HL-60 (cell line): Measurements from ENCODE around the gene PLCB1.

Source experiments
- DNase-seq, 2 experiments: peaks; one replicate each; pipeline ENCODE4 v3.0.0-alpha.2; 2010 to 2020; ENCODE audit warnings: low read depth in 1 of 2, low spot score in 1 of 2
- H3K27ac ChIP-seq: fragments of 250-450 bp; sonication (Bioruptor Pico); replicated peaks from 2 replicates; pipeline ENCODE4 v1.5.1; 2020; ENCODE audit warnings: mild to moderate bottlenecking, moderate library complexity
- H3K27me3 ChIP-seq: fragments of 250-450 bp; sonication (Bioruptor Pico); 2 replicates; pipeline ENCODE4 v1.5.1; 2021; ENCODE audit warnings: mild to moderate bottlenecking, moderate library complexity; ENCODE audit not compliant: insufficient read depth, poor library complexity, severe bottlenecking
- H3K4me3 ChIP-seq: replicated peaks from 2 replicates; pipeline ENCODE4 v1.5.1; 2011; ENCODE audit warnings: mild to moderate bottlenecking, control low read depth, low read length; ENCODE audit not compliant: insufficient read depth
- GABPA ChIP-seq: IDR thresholded peaks from 2 replicates; pipeline ENCODE4 v1.6.1; 2012; ENCODE audit warnings: low read depth
- POLR2AphosphoS5 ChIP-seq: IDR thresholded peaks from 2 replicates; pipeline ENCODE4 v1.6.1; 2012; ENCODE audit warnings: low read depth
- SPI1 ChIP-seq: IDR thresholded peaks from 2 replicates; pipeline ENCODE4 v1.6.1; 2012; ENCODE audit warnings: low read depth, mild to moderate bottlenecking, borderline replicate concordance
- TF ChIP-seq, protein P1 (sequence below): IDR thresholded peaks from 2 replicates; pipeline ENCODE4 v1.6.1; 2012; ENCODE audit warnings: low read depth; ENCODE audit not compliant: insufficient replicate concordance
- TF ChIP-seq, protein P2 (sequence below): IDR thresholded peaks from one replicate; pipeline ENCODE4 v1.5.1; 2011; ENCODE audit warnings: low read length, control low read depth, inconsistent platforms; ENCODE audit not compliant: insufficient read depth

Gene PLCB1

DNA sequence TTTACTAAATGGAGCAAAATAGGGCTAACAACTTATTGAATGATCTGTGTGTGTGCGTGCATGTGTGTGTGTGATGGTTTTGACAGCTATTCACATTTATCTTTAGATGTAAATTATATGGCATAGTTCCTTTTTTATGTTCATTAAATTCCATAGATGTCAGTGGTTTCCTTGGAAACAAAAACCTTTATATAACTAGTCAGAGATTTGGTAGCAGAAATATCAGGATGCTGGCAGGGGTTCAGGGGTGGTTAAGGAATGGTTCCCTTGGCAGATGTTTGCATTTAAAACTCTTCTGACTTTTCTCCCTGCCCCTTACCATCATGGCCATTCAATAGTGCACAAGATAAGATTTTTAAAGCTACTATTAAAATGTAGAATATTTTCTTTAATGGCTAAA lies 256.6 kb downstream of the PLCB1 start:
- no peak for DNase-seq
- Histone ChIP-seq H3K27ac (no peak overlapping the region), H3K27me3 (no peaks in the 10 kb centered on the region), H3K4me3 (no peak overlapping the region)
- TF ChIP-seq SPI1 = no peak
- TF ChIP-seq, protein P1, sequence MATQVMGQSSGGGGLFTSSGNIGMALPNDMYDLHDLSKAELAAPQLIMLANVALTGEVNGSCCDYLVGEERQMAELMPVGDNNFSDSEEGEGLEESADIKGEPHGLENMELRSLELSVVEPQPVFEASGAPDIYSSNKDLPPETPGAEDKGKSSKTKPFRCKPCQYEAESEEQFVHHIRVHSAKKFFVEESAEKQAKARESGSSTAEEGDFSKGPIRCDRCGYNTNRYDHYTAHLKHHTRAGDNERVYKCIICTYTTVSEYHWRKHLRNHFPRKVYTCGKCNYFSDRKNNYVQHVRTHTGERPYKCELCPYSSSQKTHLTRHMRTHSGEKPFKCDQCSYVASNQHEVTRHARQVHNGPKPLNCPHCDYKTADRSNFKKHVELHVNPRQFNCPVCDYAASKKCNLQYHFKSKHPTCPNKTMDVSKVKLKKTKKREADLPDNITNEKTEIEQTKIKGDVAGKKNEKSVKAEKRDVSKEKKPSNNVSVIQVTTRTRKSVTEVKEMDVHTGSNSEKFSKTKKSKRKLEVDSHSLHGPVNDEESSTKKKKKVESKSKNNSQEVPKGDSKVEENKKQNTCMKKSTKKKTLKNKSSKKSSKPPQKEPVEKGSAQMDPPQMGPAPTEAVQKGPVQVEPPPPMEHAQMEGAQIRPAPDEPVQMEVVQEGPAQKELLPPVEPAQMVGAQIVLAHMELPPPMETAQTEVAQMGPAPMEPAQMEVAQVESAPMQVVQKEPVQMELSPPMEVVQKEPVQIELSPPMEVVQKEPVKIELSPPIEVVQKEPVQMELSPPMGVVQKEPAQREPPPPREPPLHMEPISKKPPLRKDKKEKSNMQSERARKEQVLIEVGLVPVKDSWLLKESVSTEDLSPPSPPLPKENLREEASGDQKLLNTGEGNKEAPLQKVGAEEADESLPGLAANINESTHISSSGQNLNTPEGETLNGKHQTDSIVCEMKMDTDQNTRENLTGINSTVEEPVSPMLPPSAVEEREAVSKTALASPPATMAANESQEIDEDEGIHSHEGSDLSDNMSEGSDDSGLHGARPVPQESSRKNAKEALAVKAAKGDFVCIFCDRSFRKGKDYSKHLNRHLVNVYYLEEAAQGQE = no peak

DNA sequence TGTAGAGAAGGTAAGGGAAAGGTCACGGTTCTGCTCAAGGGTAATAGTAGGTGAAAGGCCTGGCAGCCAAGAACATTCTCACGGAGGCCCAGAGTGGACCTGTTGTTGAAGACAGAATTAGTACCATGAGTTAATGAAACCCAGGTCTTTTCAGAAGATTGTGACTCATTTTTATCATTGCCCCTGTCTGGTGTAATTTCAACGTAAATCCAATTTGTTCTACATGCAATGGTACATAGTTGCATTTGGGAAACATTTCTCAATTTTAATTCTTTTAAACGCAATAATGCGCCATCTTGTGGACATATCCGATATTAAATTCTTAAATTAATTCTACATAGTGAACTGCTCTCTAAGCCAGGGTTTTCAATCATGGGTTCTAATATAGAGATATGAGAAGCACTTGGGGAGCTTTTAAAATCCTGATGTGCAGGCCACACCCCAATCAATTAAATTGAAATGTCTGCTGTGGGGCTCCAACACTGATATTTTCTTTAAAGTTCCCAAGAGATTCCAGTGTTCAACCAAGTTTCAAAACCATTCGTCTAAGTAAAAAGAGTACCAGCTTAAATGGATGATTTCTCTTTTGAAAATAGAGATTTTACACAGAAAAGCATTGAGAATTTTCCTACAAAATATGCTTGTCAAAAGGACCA lies 257.4 kb downstream of the PLCB1 start:
- H3K27ac ChIP-seq = no peak overlapping the region
- H3K27me3 ChIP-seq = no peaks in the 10 kb centered on the region
- DNase-seq = peak in 1 of 2 experiments; percentile 15
- TF ChIP-seq POLR2AphosphoS5 (no peak), GABPA (no peak), SPI1 (no peak)
- TF ChIP-seq, protein P2, sequence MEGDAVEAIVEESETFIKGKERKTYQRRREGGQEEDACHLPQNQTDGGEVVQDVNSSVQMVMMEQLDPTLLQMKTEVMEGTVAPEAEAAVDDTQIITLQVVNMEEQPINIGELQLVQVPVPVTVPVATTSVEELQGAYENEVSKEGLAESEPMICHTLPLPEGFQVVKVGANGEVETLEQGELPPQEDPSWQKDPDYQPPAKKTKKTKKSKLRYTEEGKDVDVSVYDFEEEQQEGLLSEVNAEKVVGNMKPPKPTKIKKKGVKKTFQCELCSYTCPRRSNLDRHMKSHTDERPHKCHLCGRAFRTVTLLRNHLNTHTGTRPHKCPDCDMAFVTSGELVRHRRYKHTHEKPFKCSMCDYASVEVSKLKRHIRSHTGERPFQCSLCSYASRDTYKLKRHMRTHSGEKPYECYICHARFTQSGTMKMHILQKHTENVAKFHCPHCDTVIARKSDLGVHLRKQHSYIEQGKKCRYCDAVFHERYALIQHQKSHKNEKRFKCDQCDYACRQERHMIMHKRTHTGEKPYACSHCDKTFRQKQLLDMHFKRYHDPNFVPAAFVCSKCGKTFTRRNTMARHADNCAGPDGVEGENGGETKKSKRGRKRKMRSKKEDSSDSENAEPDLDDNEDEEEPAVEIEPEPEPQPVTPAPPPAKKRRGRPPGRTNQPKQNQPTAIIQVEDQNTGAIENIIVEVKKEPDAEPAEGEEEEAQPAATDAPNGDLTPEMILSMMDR = no peak
- TF ChIP-seq, protein P1 = no peak
- no peak overlapping the region for H3K4me3 ChIP-seq

DNA sequence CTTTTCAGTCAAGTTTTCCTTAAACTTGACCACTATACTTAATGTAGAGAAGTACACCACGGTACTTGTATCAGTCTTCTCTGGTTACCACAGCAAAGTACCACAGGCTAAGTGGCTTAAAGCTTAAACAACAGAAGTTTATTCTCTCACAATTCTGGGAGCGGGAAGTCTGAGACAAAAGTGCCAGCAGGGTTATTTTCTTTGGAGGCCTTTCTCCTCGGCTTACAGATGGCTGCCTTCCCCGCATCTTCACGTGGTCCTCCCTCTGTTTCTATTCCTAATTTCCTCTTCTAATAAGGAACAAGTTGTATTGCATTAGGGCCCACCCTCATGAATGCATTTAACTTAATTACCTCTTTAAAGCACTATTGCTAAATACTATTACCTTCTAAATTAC lies 258.0 kb downstream of the PLCB1 start:
- no peaks in the 10 kb centered on the region for H3K27me3 ChIP-seq
- no peak overlapping the region for H3K27ac ChIP-seq
- no peak for TF ChIP-seq POLR2AphosphoS5
- no peak for TF ChIP-seq SPI1
- H3K4me3 ChIP-seq = no peak overlapping the region
- DNase-seq = no peak

DNA sequence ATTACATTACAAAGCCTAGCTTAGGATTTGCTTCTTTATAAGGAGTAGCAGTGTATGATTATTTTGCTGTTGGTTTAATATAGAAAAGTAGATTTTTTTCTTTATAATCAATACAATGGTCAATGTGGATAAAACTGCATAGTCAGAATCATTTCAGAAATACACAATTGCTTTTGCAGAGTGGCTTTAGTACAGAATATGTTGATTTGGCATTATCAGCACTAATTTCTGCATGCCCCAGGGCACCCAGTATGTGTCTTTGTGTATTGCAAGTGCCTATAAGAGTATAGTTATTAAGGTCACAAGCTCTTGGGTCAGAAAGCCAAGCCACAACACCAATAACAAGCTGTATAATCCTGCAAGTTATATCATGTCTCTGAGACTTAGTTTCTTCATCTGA lies 258.4 kb downstream of the PLCB1 start:
- H3K27me3 ChIP-seq = no peaks in the 10 kb centered on the region

More for the DNA sequence above, 258.4 kb downstream of the PLCB1 start:
- Histone ChIP-seq H3K27ac (no peak overlapping the region), H3K4me3 (no peak overlapping the region)
- no peak for DNase-seq
- TF ChIP-seq POLR2AphosphoS5 (no peak), SPI1 (no peak), GABPA (no peak)
- TF ChIP-seq, protein P1 = no peak
